Measurements from ENCODE around the gene SCAPER. TPM values are rescaled to one million over a fixed set of nuclear protein-coding genes. Genes with fewer than 3 reads are reported as not detected.

The SCAPER gene
- total RNA-seq, 3 donors from 2014 or later: 19.5 to 49.8 (median 28.5) TPM

DNA sequence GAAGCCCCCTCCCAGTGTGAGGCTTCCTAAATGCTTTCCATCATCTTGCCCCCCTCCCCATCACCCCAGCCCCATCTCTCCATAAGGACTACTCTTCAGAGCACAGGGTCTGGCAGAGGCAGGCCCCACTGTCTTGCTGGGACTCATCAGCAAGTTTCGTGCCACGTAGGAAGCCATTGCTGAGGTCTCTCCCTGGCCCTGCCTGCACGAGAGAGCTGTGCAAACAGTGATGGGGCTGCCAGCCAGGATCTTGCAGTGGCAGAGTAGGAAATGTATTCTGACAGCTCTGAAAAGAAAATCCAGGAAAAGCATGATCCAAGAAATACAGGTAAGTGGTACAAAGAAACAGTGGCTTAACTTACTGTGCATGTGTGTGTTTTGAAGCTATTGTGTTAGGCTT, 546.0 kb downstream of the SCAPER start:
- intact Hi-C loops (cut with DNase I; ENCODE audit: low total_unique reads): no loop called here
- no peak for DNase-seq (ENCODE audit: low spot score in 2 of 2)
- no peaks in the 10 kb centered on the region for H3K9me3 ChIP-seq
- no peak overlapping the region for H3K27ac ChIP-seq
- TF ChIP-seq, protein P1, sequence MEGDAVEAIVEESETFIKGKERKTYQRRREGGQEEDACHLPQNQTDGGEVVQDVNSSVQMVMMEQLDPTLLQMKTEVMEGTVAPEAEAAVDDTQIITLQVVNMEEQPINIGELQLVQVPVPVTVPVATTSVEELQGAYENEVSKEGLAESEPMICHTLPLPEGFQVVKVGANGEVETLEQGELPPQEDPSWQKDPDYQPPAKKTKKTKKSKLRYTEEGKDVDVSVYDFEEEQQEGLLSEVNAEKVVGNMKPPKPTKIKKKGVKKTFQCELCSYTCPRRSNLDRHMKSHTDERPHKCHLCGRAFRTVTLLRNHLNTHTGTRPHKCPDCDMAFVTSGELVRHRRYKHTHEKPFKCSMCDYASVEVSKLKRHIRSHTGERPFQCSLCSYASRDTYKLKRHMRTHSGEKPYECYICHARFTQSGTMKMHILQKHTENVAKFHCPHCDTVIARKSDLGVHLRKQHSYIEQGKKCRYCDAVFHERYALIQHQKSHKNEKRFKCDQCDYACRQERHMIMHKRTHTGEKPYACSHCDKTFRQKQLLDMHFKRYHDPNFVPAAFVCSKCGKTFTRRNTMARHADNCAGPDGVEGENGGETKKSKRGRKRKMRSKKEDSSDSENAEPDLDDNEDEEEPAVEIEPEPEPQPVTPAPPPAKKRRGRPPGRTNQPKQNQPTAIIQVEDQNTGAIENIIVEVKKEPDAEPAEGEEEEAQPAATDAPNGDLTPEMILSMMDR (IDR thresholded peaks at IDR 0.05): no peak
- no peak for TF ChIP-seq POLR2A (IDR thresholded peaks at IDR 0.05)
- TF ChIP-seq POLR2AphosphoS5 (IDR thresholded peaks at IDR 0.05): no peak
- H3K36me3 ChIP-seq: no peaks in the 10 kb centered on the region
- H3K4me3 ChIP-seq: no peak overlapping the region
- no peaks in the 10 kb centered on the region for H3K4me1 ChIP-seq
- H3K27me3 ChIP-seq: no peaks in the 10 kb centered on the region

DNA sequence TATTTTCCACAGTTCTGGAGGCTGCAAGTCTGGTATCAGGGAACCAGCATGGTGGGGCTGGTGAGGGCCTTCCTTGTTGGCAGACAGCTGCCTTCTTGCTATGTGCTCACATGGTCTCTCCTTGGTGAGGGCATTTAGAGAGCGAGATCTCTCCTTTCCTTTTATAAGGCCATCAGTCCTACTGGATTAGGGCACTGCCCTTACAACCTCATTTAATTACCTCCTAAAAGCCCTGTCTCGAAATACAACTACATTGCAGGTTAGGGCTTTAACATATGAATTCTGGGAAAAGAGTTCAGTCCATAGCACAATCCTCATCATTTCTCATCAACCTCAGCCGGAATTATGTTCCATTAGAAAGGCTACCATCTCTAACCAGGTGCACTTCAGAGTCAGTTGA, 546.7 kb downstream of the SCAPER start:
- Histone ChIP-seq H3K27me3 (no peaks in the 10 kb centered on the region), H3K4me3 (no peak overlapping the region), H3K4me1 (no peaks in the 10 kb centered on the region), H3K9me3 (no peaks in the 10 kb centered on the region), H3K27ac (no peak overlapping the region), H3K36me3 (no peaks in the 10 kb centered on the region)
- TF ChIP-seq POLR2A (IDR thresholded peaks at IDR 0.05) (no peak), POLR2AphosphoS5 (IDR thresholded peaks at IDR 0.05) (no peak)
- TF ChIP-seq, protein P1 (IDR thresholded peaks at IDR 0.05): no peak
- intact Hi-C loops (cut with DNase I; ENCODE audit: low total_unique reads): no loop called here
- no peak for DNase-seq (ENCODE audit: low spot score in 2 of 2)

DNA sequence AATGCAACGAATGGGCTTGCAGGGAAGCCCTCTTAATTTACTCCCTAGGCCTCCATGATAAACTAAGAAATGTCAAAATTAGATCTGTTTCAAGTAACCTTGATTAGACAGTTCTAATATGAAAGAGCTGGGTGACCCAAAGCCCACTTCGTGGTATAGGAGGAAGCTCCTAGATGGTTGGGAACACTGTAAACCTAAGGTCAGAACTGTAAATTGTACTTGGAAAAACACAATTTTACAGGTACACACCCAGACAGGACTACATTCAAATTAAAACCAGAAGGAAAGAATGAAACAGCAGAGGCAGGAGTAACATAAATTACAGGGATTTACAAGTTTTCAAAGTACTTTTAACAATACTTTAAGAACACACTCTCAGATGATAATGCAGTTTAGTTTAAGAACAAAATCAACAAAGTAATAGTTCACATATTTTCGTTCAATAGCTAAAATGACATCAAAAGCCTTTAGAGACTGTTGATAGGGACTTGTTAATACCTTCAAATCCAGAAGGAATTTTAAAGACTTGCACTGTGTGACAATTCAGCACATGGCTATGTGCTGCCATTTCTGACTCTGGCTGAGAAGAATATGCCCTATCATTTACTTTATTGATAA, 550.2 kb downstream of the SCAPER start:
- TF ChIP-seq, protein P1 (IDR thresholded peaks at IDR 0.05): no peak
- TF ChIP-seq POLR2A (IDR thresholded peaks at IDR 0.05) (no peak), POLR2AphosphoS5 (IDR thresholded peaks at IDR 0.05) (no peak)
- no peaks in the 10 kb centered on the region for H3K9me3 ChIP-seq

DNA sequence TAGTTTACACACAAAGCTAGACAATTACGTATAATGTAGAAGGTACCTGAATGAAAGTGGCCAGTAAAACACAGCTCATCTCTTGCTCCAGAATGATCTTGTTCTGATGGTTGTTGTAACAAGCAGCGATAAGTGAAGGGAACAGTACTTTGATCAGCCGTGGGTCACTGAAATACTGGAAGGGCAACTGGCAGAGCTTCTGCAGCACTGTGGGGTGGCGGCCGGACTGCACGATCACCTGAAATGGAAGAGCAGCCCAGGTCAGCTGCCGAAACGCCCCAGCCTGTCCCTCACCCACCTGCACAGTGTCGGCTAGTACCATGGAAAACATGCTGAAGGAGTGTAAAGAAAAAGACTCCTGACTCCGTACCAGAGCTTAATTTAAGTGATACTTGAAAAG, 551.2 kb downstream of the SCAPER start:
- intact Hi-C loops (cut with DNase I; ENCODE audit: low total_unique reads): no loop called here
- no peak for DNase-seq (ENCODE audit: low spot score in 2 of 2)
- H3K4me1 ChIP-seq: no peaks in the 10 kb centered on the region
- peaks cover 0 to under 1% of the 10 kb centered on the region in 2 donors for H3K27me3 ChIP-seq
- no peaks in the 10 kb centered on the region for H3K36me3 ChIP-seq
- TF ChIP-seq POLR2AphosphoS5 (IDR thresholded peaks at IDR 0.05): no peak
- TF ChIP-seq, protein P1 (IDR thresholded peaks at IDR 0.05): no peak
- TF ChIP-seq POLR2A (IDR thresholded peaks at IDR 0.05): no peak
- no peak overlapping the region for H3K27ac ChIP-seq
- H3K4me3 ChIP-seq: no peak overlapping the region
- no peaks in the 10 kb centered on the region for H3K9me3 ChIP-seq

More for the DNA sequence above, 550.2 kb downstream of the SCAPER start:
- H3K4me1 ChIP-seq: no peaks in the 10 kb centered on the region
- no peaks in the 10 kb centered on the region for H3K36me3 ChIP-seq
- H3K27ac ChIP-seq: no peak overlapping the region
- DNase-seq (ENCODE audit: low spot score in 2 of 2): no peak
- H3K27me3 ChIP-seq: no peaks in the 10 kb centered on the region
- H3K4me3 ChIP-seq: no peak overlapping the region
- intact Hi-C loops (cut with DNase I; ENCODE audit: low total_unique reads): no loop called here

DNA sequence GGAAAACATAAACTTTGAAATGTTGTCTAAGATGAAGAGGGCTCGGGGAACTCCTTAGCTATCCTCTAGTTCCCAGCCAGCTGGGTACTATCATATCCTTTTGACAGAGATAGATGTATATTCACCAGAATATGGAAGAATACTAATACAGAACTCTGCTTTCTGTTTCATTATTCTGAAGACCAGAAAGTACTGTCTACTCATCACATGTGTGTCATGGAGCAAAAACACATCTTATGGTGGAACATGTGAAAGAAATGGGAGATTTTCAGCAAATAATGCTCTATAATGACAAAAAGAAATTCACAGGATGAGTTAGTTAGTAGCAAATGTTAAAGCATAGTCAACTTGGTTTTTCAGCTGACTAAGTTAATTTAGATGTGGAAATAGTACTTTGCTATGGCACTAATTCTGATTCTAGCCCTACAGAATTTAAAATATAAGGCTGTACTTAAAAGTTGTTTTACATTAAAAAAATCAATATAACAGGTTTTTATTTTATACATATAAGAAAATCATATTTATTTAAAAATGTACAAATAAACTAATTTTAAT, 552.0 kb downstream of the SCAPER start:
- Histone ChIP-seq H3K27ac (no peak overlapping the region), H3K36me3 (no peaks in the 10 kb centered on the region), H3K4me3 (no peak overlapping the region), H3K27me3 (peaks cover 0 to 4% of the 10 kb centered on the region in 2 donors), H3K4me1 (no peaks in the 10 kb centered on the region), H3K9me3 (no peaks in the 10 kb centered on the region)
- TF ChIP-seq POLR2A (IDR thresholded peaks at IDR 0.05) (no peak), POLR2AphosphoS5 (IDR thresholded peaks at IDR 0.05) (no peak)
- TF ChIP-seq, protein P1 (IDR thresholded peaks at IDR 0.05): no peak
- intact Hi-C loops (cut with DNase I; ENCODE audit: low total_unique reads): no loop called here
- no peak for DNase-seq (ENCODE audit: low spot score in 2 of 2)

Data from breast epithelium (tissue), 4 donors.